Skin epidermis (tissue), 12 donors: Measurements from ENCODE around the gene ANAPC15.
"Not testable (repeated sequence)": the region's sequence is repeated elsewhere in the genome, so short reads cannot be mapped to it uniquely, and the experiment has no call there.

Source experiments
- H3K27ac ChIP-seq, 21 experiments: fragments of 200-600 bp; sonication (generic) in 11 of 21; one replicate each; pipeline ENCODE4 v1.5.0; 2020; ENCODE audit warnings: mild to moderate bottlenecking in 3 of 21, inconsistent platforms in 2 of 21, moderate library complexity in 2 of 21
- H3K4me3 ChIP-seq, 7 experiments: fragments of 200-600 bp; sonication (generic) in 2 of 7; one replicate each; pipeline ENCODE4 v1.5.0; 2020; ENCODE audit warnings: inconsistent platforms in 2 of 7, mild to moderate bottlenecking in 2 of 7, moderate library complexity in 1 of 7

Gene ANAPC15

GRCh38 chr11:72112143-72112977 is at the start of gene ANAPC15:
Gene ANAPC15 (minus strand): TSS chr11:72112695. CDS start chr11:72111276, 1,419 bp downstream.
- H3K27ac ChIP-seq = peak within 1 kb of the TSS; percentile 66 to 100 (median 98)
- H3K4me3 ChIP-seq = peak within 1 kb of the TSS; percentile 36 to 58 (median 50)

- no peak overlapping the region for H3K27ac ChIP-seq
- no peak overlapping the region for H3K4me3 ChIP-seq
Observed at GRCh38 chr11:72160319-72160718, 47.8 kb upstream of the ANAPC15 start.

- H3K4me3 ChIP-seq = no peak overlapping the region
- H3K27ac ChIP-seq = no peak overlapping the region
Observed at GRCh38 chr11:72157131-72157530, 44.6 kb upstream of the ANAPC15 start.

GRCh38 chr11:72155751-72156150 is 43.3 kb upstream of the ANAPC15 start:
- H3K27ac ChIP-seq = no peak overlapping the region

GRCh38 chr11:72154816-72155215 is 42.3 kb upstream of the ANAPC15 start:
- H3K27ac ChIP-seq = no peak overlapping the region
- no peak overlapping the region for H3K4me3 ChIP-seq

More at GRCh38 chr11:72155751-72156150, 43.3 kb upstream of the ANAPC15 start:
- H3K4me3 ChIP-seq = no peak overlapping the region

GRCh38 chr11:72153874-72154273 is 41.4 kb upstream of the ANAPC15 start:
- H3K4me3 ChIP-seq, H3K27ac ChIP-seq: not testable (repeated sequence)

GRCh38 chr11:72150882-72151281 is 38.4 kb upstream of the ANAPC15 start:
- Histone ChIP-seq H3K4me3 (no peak overlapping the region), H3K27ac (no peak overlapping the region)

- Histone ChIP-seq H3K4me3 (no peak overlapping the region), H3K27ac (no peak overlapping the region)
Observed at GRCh38 chr11:72146625-72147024, 34.1 kb upstream of the ANAPC15 start.

GRCh38 chr11:72144807-72145565 is 32.5 kb upstream of the ANAPC15 start:
- Histone ChIP-seq H3K27ac (peak overlapping the region in 1 of 21 experiments; percentile 14), H3K4me3 (no peak overlapping the region)

- not testable (repeated sequence) for H3K27ac ChIP-seq, H3K4me3 ChIP-seq
Observed at GRCh38 chr11:72142543-72142942, 30.0 kb upstream of the ANAPC15 start.

GRCh38 chr11:72142086-72142485 is 29.6 kb upstream of the ANAPC15 start:
- H3K4me3 ChIP-seq = not testable (repeated sequence)
- H3K27ac ChIP-seq = peak overlapping the region in 3 of 21 experiments; percentile 17 to 74 (median 70)

GRCh38 chr11:72141066-72141465 is 28.6 kb upstream of the ANAPC15 start:
- H3K4me3 ChIP-seq = no peak overlapping the region
- peak overlapping the region in 5 of 21 experiments; percentile 10 to 74 (median 70) for H3K27ac ChIP-seq

GRCh38 chr11:72140661-72141060 is 28.2 kb upstream of the ANAPC15 start:
- Histone ChIP-seq H3K4me3 (no peak overlapping the region), H3K27ac (peak overlapping the region in 4 of 21 experiments; percentile 10 to 70 (median 27))

GRCh38 chr11:72139500-72139899 is 27.0 kb upstream of the ANAPC15 start:
- Histone ChIP-seq H3K4me3 (no peak overlapping the region), H3K27ac (no peak overlapping the region)

GRCh38 chr11:72138821-72139390 is 26.4 kb upstream of the ANAPC15 start:
- H3K4me3 ChIP-seq = no peak overlapping the region
- no peak overlapping the region for H3K27ac ChIP-seq

GRCh38 chr11:72136684-72137262 is 24.3 kb upstream of the ANAPC15 start:
- Histone ChIP-seq H3K27ac (no peak overlapping the region), H3K4me3 (no peak overlapping the region)

- Histone ChIP-seq H3K4me3 (no peak overlapping the region), H3K27ac (peak overlapping the region in 1 of 21 experiments; percentile 31)
Observed at GRCh38 chr11:72135891-72136683, 23.6 kb upstream of the ANAPC15 start.

- peak within 1 kb of the TSS in 1 of 21 experiments; percentile 31 for H3K27ac ChIP-seq
- H3K4me3 ChIP-seq = not testable (repeated sequence)
Observed at GRCh38 chr11:72135473-72135872, 23.0 kb upstream of the ANAPC15 start, which contains the start of gene FOLR3. Gene FOLR3 (plus strand): TSS chr11:72135725. CDS start chr11:72135953, 228 bp downstream.

GRCh38 chr11:72132646-72133045 is 20.2 kb upstream of the ANAPC15 start:
- Histone ChIP-seq H3K27ac (peak overlapping the region in 2 of 21 experiments; percentile 26 to 59), H3K4me3 (no peak overlapping the region)
